ENCODE data around the gene BBS5. TPM values are rescaled to one million over a fixed set of nuclear protein-coding genes. Genes with fewer than 3 reads are reported as not detected.
A peak's percentile ranks its signal among the peaks of the same experiment; 100 is the strongest.
"Not testable (repeated sequence)": the region's sequence is repeated elsewhere in the genome, so short reads cannot be mapped to it uniquely, and the experiment has no call there.

The BBS5 gene
- 1 to 10 TPM; 2.0 to 3.5 TPM for total RNA-seq

- ATAC-seq (peak; percentile 93 to 96), DNase-seq (ENCODE audit: low spot score in 2 of 2) (peak; percentile 73 to 75)
- Mint-ChIP-seq H3K9me3 (no peaks in the 10 kb centered on the region), H3K36me3 (no peaks in the 10 kb centered on the region), H3K27ac (peak within 1 kb of the TSS; percentile 84 to 87)
Observed at GRCh38 chr2:169479257-169480078, at the start of gene BBS5. Gene BBS5, plus strand, starts transcription at chr2:169479494. Its CDS starts 60 bp downstream, at chr2:169479554.

- H3K36me3 Mint-ChIP-seq; H3K27ac Mint-ChIP-seq; DNase-seq (ENCODE audit: low spot score in 2 of 2); ATAC-seq; H3K9me3 Mint-ChIP-seq: not testable (repeated sequence)
Observed at GRCh38 chr2:169431772-169432171, 47.5 kb upstream of the BBS5 start.

- not testable (repeated sequence) for ATAC-seq; H3K36me3 Mint-ChIP-seq; H3K9me3 Mint-ChIP-seq; H3K27ac Mint-ChIP-seq; DNase-seq (ENCODE audit: low spot score in 2 of 2)
Observed at GRCh38 chr2:169434236-169434635, 45.1 kb upstream of the BBS5 start.

GRCh38 chr2:169438466-169439072 is 40.7 kb upstream of the BBS5 start:
- Mint-ChIP-seq H3K9me3 (no peaks in the 10 kb centered on the region), H3K36me3 (no peaks in the 10 kb centered on the region), H3K27ac (no peak overlapping the region)
- ATAC-seq (no peak), DNase-seq (ENCODE audit: low spot score in 2 of 2) (no peak)

- Mint-ChIP-seq H3K27ac (no peak overlapping the region), H3K36me3 (no peaks in the 10 kb centered on the region), H3K9me3 (no peaks in the 10 kb centered on the region)
- DNase-seq (ENCODE audit: low spot score in 2 of 2): no peak
- no peak for ATAC-seq
Observed at GRCh38 chr2:169439900-169440299, 39.4 kb upstream of the BBS5 start.

GRCh38 chr2:169446452-169446851 is 32.8 kb upstream of the BBS5 start:
- DNase-seq (ENCODE audit: low spot score in 2 of 2): no peak
- Mint-ChIP-seq H3K27ac (no peak overlapping the region), H3K9me3 (no peaks in the 10 kb centered on the region), H3K36me3 (no peaks in the 10 kb centered on the region)
- ATAC-seq: no peak

GRCh38 chr2:169448316-169448715 is 31.0 kb upstream of the BBS5 start:
- no peak for DNase-seq (ENCODE audit: low spot score in 2 of 2)
- H3K27ac Mint-ChIP-seq: no peak overlapping the region
- no peaks in the 10 kb centered on the region for H3K36me3 Mint-ChIP-seq
- no peak for ATAC-seq
- H3K9me3 Mint-ChIP-seq: no peaks in the 10 kb centered on the region

GRCh38 chr2:169448865-169449264 is 30.4 kb upstream of the BBS5 start:
- H3K27ac Mint-ChIP-seq: no peak overlapping the region
- no peak for ATAC-seq

GRCh38 chr2:169452080-169452479 is 27.2 kb upstream of the BBS5 start:
- Mint-ChIP-seq H3K27ac (no peak overlapping the region), H3K36me3 (no peaks in the 10 kb centered on the region), H3K9me3 (no peaks in the 10 kb centered on the region)
- DNase-seq (ENCODE audit: low spot score in 2 of 2) (no peak), ATAC-seq (peak in 1 of 2 donors; percentile 43)

More at GRCh38 chr2:169448865-169449264, 30.4 kb upstream of the BBS5 start:
- no peak for DNase-seq (ENCODE audit: low spot score in 2 of 2)
- Mint-ChIP-seq H3K36me3 (no peaks in the 10 kb centered on the region), H3K9me3 (no peaks in the 10 kb centered on the region)

- not testable (repeated sequence) for H3K9me3 Mint-ChIP-seq; ATAC-seq; H3K36me3 Mint-ChIP-seq; H3K27ac Mint-ChIP-seq; DNase-seq (ENCODE audit: low spot score in 2 of 2)
Observed at GRCh38 chr2:169453044-169453443, 26.2 kb upstream of the BBS5 start.

- Mint-ChIP-seq H3K27ac (no peak overlapping the region), H3K9me3 (no peaks in the 10 kb centered on the region), H3K36me3 (no peaks in the 10 kb centered on the region)
- DNase-seq (ENCODE audit: low spot score in 2 of 2) (no peak), ATAC-seq (no peak)
Observed at GRCh38 chr2:169461143-169461542, 18.2 kb upstream of the BBS5 start.

- no peaks in the 10 kb centered on the region for H3K9me3 Mint-ChIP-seq
- no peak overlapping the region for H3K27ac Mint-ChIP-seq
- peak in 1 of 2 donors; percentile 53 for ATAC-seq
- no peaks in the 10 kb centered on the region for H3K36me3 Mint-ChIP-seq
- DNase-seq (ENCODE audit: low spot score in 2 of 2): no peak
Observed at GRCh38 chr2:169462896-169463695, 16.2 kb upstream of the BBS5 start.

- DNase-seq (ENCODE audit: low spot score in 2 of 2): no peak
- Mint-ChIP-seq H3K36me3 (no peaks in the 10 kb centered on the region), H3K27ac (no peak overlapping the region), H3K9me3 (no peaks in the 10 kb centered on the region)
- ATAC-seq: peak in 1 of 2 donors; percentile 20
Observed at GRCh38 chr2:169464466-169464865, 14.8 kb upstream of the BBS5 start.

GRCh38 chr2:169464882-169465281 is 14.4 kb upstream of the BBS5 start:
- H3K9me3 Mint-ChIP-seq: no peaks in the 10 kb centered on the region
- DNase-seq (ENCODE audit: low spot score in 2 of 2) (no peak), ATAC-seq (peak; percentile 47 to 85)
- peak overlapping the region in 1 of 2 donors; percentile 56 for H3K27ac Mint-ChIP-seq
- H3K36me3 Mint-ChIP-seq: no peaks in the 10 kb centered on the region

- DNase-seq (ENCODE audit: low spot score in 2 of 2) (no peak), ATAC-seq (peak; percentile 38 to 57)
- Mint-ChIP-seq H3K27ac (peak overlapping the region in 1 of 2 donors; percentile 55), H3K36me3 (no peaks in the 10 kb centered on the region), H3K9me3 (no peaks in the 10 kb centered on the region)
Observed at GRCh38 chr2:169468841-169469240, 10.5 kb upstream of the BBS5 start.

GRCh38 chr2:169469952-169470572 is 9.2 kb upstream of the BBS5 start:
- H3K9me3 Mint-ChIP-seq: no peaks in the 10 kb centered on the region
- ATAC-seq (peak; percentile 58 to 65), DNase-seq (ENCODE audit: low spot score in 2 of 2) (no peak)
- no peaks in the 10 kb centered on the region for H3K36me3 Mint-ChIP-seq
- no peak overlapping the region for H3K27ac Mint-ChIP-seq

- H3K36me3 Mint-ChIP-seq: no peaks in the 10 kb centered on the region
- H3K27ac Mint-ChIP-seq: no peak overlapping the region
- no peaks in the 10 kb centered on the region for H3K9me3 Mint-ChIP-seq
- DNase-seq (ENCODE audit: low spot score in 2 of 2) (no peak), ATAC-seq (no peak)
Observed at GRCh38 chr2:169472249-169472648, 7.0 kb upstream of the BBS5 start.

All from activated naive CD4-positive, alpha-beta T cell treated with anti-CD3 and anti-CD28 coated beads, Interleukin-2, amount 50 U/mL, for 72 hours (primary cell).